CD14-positive monocyte (primary cell): ENCODE results near the gene RNF141. TPM values are rescaled to one million over a fixed set of nuclear protein-coding genes. Genes with fewer than 3 reads are reported as not detected.
A peak's percentile ranks its signal among the peaks of the same experiment; 100 is the strongest.

Experiments used
- DNase-seq, 3 donors: peaks; one replicate each; pipeline ENCODE4 v3.0.0-alpha.2; 2011 to 2022
- H2AFZ ChIP-seq: 2 replicates; pipeline ENCODE4 v1.6.0; 2012; ENCODE audit warnings: mild to moderate bottlenecking, low read depth, low read length, inconsistent platforms; ENCODE audit not compliant: insufficient read depth, poor library complexity, severe bottlenecking
- H3K27ac ChIP-seq, 2 donors: 1 replicate in 1 of 2; 2 replicates in 1 of 2; pipeline ENCODE4 v1.5.1; 2012 to 2013; ENCODE audit warnings: low read length in 2 of 2, control low read depth in 1 of 2, inconsistent platforms in 1 of 2, low read depth in 1 of 2, mild to moderate bottlenecking in 1 of 2
- H3K27me3 ChIP-seq, 2 donors: one replicate each; pipeline versions ENCODE4 v1.6.0 to v1.6.1; 2011 to 2013; ENCODE audit warnings: low read length in 2 of 2; ENCODE audit not compliant: control insufficient read depth in 2 of 2, insufficient read depth in 2 of 2
- H3K36me3 ChIP-seq, 2 donors: replicated peaks in 1 of 2; 1 replicate in 1 of 2; 2 replicates in 1 of 2; pipeline versions ENCODE4 v1.5.1 to v1.6.1; 2012 to 2013; ENCODE audit warnings: low read length in 2 of 2, control low read depth in 1 of 2, inconsistent platforms in 1 of 2, mild to moderate bottlenecking in 1 of 2; ENCODE audit not compliant: insufficient read depth in 2 of 2, control insufficient read depth in 1 of 2
- H3K4me1 ChIP-seq, 2 donors: 1 replicate in 1 of 2; 2 replicates in 1 of 2; pipeline versions ENCODE4 v1.5.1 to v1.6.1; 2012 to 2013; ENCODE audit warnings: low read length in 2 of 2, control low read depth in 1 of 2, inconsistent platforms in 1 of 2, mild to moderate bottlenecking in 1 of 2, moderate library complexity in 1 of 2; ENCODE audit not compliant: insufficient read depth in 2 of 2, control insufficient read depth in 1 of 2
- H3K4me2 ChIP-seq: replicated peaks from 2 replicates; pipeline ENCODE3; 2012; ENCODE audit warnings: low read length, moderate library complexity, mild to moderate bottlenecking; ENCODE audit not compliant: poor library complexity, severe bottlenecking; ENCODE audit errors: extremely low read depth
- H3K4me3 ChIP-seq, 3 experiments: fragments of 200-600 bp in 1 of 3; sonication (generic) in 1 of 3; replicated peaks in 1 of 3; 1 replicate in 2 of 3; 2 replicates in 1 of 3; pipeline ENCODE4 v1.5.1; 2011 to 2013; ENCODE audit warnings: low read length in 3 of 3, mild to moderate bottlenecking in 3 of 3, control low read depth in 2 of 3, low read depth in 2 of 3, inconsistent platforms in 1 of 3, moderate library complexity in 1 of 3
- H3K79me2 ChIP-seq: 2 replicates; pipeline ENCODE4 v1.6.0; 2012; ENCODE audit warnings: mild to moderate bottlenecking, control low read depth, inconsistent platforms, low read length, moderate library complexity; ENCODE audit not compliant: insufficient read depth
- H3K9ac ChIP-seq: 2 replicates; pipeline ENCODE4 v1.6.0; 2017; ENCODE audit warnings: low read length, mild to moderate bottlenecking; ENCODE audit not compliant: insufficient read depth, poor library complexity, severe bottlenecking
- H3K9me3 ChIP-seq, 2 donors: replicated peaks in 1 of 2; 1 replicate in 1 of 2; 2 replicates in 1 of 2; pipeline versions ENCODE4 v1.5.1 to v1.6.1; 2012 to 2013; ENCODE audit warnings: low read length in 2 of 2, control low read depth in 1 of 2; ENCODE audit not compliant: control insufficient read depth in 1 of 2, insufficient read depth in 1 of 2
- H4K20me1 ChIP-seq: 2 replicates; pipeline ENCODE4 v1.6.0; 2012; ENCODE audit warnings: mild to moderate bottlenecking, low read length, control low read depth, moderate library complexity; ENCODE audit not compliant: insufficient read depth
- H3K27ac Mint-ChIP-seq, 7 donors: one replicate each; pipeline ENCODE4 v1.8.0; 2020; ENCODE audit warnings: mild to moderate bottlenecking in 7 of 7, mixed read lengths in 7 of 7, moderate library complexity in 6 of 7, inconsistent platforms in 2 of 7
- H3K27me3 Mint-ChIP-seq, 3 donors: one replicate each; pipeline ENCODE4 v1.8.0; 2021 to 2022; ENCODE audit warnings: low read depth in 3 of 3, mild to moderate bottlenecking in 3 of 3, mixed read lengths in 3 of 3, moderate library complexity in 3 of 3, inconsistent platforms in 1 of 3
- H3K36me3 Mint-ChIP-seq, 2 donors: one replicate each; pipeline ENCODE4 v1.8.0; 2020; ENCODE audit warnings: mixed read lengths in 2 of 2, inconsistent platforms in 1 of 2, mild to moderate bottlenecking in 1 of 2
- H3K4me1 Mint-ChIP-seq: one replicate; pipeline ENCODE4 v1.8.0; 2020; ENCODE audit warnings: mild to moderate bottlenecking, mixed read lengths
- H3K4me3 Mint-ChIP-seq, 2 donors: one replicate each; pipeline ENCODE4 v1.8.0; 2020; ENCODE audit warnings: mild to moderate bottlenecking in 2 of 2, mixed read lengths in 2 of 2, moderate library complexity in 1 of 2
- H3K9me3 Mint-ChIP-seq, 7 donors: one replicate each; pipeline ENCODE4 v1.8.0; 2020 to 2022; ENCODE audit warnings: mixed read lengths in 7 of 7, mild to moderate bottlenecking in 6 of 7, moderate library complexity in 6 of 7, inconsistent platforms in 2 of 7
- WGBS: methylation state at CpG from one replicate; pipeline ENCODE4 v1.1.5; 2013; ENCODE audit warnings: missing lambda C conversion rate; ENCODE audit not compliant: insufficient coverage; 5-methylcytosine and 5-hydroxymethylcytosine counted together
- intact Hi-C, 2 donors: fragments of 100-400 bp; cut with micrococcal nuclease; formaldehyde crosslinking; loops; one replicate each; pipeline versions ENCODE4 v1.15.0 to v1.15.1; 2023
- polyA plus RNA-seq, 3 donors: library from polyadenylated mRNA; depleted of rRNA in 1 of 3; unstranded in 2 of 3; stranded (reverse) in 1 of 3; fragments of 300-500 nt in 2 of 3; fragments of >200 nt in 1 of 3; fragmentation: Illumina TruSeq in 2 of 3; gene quantifications; 1 replicate in 2 of 3; 2 replicates in 1 of 3; pipeline ENCODE4 v1.2.3, GENCODE V29; 2012 to 2021
- TF ChIP-seq, protein P1 (sequence below): fragments of 200-600 bp; IDR thresholded peaks from one replicate; pipeline ENCODE4 v1.8.0; 2022; ENCODE audit warnings: antibody characterized with exemption, mild to moderate bottlenecking

The RNF141 gene
- polyA plus RNA-seq, 3 donors, result 19.7 to 114 (median 98.3) TPM

DNA sequence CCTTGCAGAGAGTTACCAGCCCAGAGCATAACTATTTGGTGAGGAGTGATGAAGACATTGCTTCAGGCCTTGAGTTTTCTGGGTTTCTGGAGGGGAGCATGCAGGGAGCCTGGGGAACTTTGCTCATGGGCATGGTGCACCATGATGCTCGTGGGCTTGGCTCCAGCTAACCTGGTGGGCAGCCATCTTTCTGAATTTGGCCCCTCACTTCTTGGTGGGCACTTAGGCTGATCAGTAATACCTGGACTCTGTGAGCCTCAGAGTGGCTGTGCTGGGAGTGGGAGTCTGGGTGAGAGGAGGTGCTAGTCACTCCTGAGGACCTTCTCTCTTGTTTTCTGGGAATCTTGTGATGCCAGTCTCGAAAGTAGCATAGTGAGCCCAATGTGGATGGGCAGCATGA lies 55.3 kb downstream of the RNF141 start:
- Mint-ChIP-seq H3K27me3 (no peaks in the 10 kb centered on the region), H3K27ac (peak overlapping the region in 1 of 7 donors; percentile 75), H3K4me3 (no peak overlapping the region), H3K4me1 (peaks cover 11% of the 10 kb centered on the region), H3K36me3 (peaks cover 90 to 100% of the 10 kb centered on the region in 2 donors), H3K9me3 (peaks cover 0 to 2% (median 0%) of the 10 kb centered on the region in 7 donors)
- H3K27ac ChIP-seq, result no peak overlapping the region
- no peaks in the 10 kb centered on the region for H3K9me3 ChIP-seq
- no peak overlapping the region for H3K4me3 ChIP-seq
- no peaks in the 10 kb centered on the region for H3K4me1 ChIP-seq
- no peak overlapping the region for H3K9ac ChIP-seq
- WGBS, result 44% methylated on average over 2 of the region's 2 CpGs
- DNase-seq, result no peak
- no peaks in the 10 kb centered on the region for H3K27me3 ChIP-seq
- TF ChIP-seq, protein P1, sequence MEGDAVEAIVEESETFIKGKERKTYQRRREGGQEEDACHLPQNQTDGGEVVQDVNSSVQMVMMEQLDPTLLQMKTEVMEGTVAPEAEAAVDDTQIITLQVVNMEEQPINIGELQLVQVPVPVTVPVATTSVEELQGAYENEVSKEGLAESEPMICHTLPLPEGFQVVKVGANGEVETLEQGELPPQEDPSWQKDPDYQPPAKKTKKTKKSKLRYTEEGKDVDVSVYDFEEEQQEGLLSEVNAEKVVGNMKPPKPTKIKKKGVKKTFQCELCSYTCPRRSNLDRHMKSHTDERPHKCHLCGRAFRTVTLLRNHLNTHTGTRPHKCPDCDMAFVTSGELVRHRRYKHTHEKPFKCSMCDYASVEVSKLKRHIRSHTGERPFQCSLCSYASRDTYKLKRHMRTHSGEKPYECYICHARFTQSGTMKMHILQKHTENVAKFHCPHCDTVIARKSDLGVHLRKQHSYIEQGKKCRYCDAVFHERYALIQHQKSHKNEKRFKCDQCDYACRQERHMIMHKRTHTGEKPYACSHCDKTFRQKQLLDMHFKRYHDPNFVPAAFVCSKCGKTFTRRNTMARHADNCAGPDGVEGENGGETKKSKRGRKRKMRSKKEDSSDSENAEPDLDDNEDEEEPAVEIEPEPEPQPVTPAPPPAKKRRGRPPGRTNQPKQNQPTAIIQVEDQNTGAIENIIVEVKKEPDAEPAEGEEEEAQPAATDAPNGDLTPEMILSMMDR, result no peak
- no peak overlapping the region for H3K4me2 ChIP-seq
- H2AFZ ChIP-seq, result no peak overlapping the region
- peaks cover 92 to 100% of the 10 kb centered on the region in 2 donors for H3K36me3 ChIP-seq
- intact Hi-C loops, result no loop called here
- H4K20me1 ChIP-seq, result peaks cover 57% of the 10 kb centered on the region
- H3K79me2 ChIP-seq, result peaks cover 3% of the 10 kb centered on the region

DNA sequence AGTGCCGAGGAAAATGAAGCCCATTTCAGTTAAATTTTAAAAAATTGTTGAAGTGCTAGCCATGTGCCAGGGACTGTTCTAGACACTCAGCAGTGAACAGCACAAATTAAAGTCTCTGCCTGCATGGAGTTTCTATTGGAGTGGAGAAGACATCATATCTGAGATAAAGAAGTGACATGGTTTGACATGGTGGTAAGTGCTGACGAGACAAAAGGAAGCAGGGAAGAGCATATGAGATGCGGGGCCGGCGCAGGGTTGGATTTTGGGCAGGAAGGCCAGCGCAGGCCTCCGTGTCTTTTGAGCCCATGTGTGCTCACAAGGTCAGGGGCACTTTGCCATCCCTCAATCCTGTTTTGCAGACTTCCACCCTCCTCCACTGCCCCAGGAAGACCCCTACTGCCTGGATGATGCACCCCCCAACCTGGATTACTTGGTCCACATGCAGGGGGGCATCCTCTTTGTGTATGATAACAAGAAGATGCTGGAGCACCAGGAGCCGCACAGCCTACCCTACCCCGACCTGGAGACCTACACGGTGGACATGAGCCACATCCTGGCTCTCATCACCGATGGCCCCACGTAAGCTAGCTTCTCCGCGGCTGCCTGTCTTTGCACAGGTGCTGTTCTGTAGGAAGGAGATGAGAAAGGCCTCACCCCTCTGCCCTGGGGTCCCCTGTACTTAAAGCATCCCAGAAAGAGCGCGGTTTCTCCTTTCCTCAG lies 56.4 kb downstream of the RNF141 start:
- Histone ChIP-seq H2AFZ (no peak overlapping the region), H4K20me1 (peaks cover 57% of the 10 kb centered on the region), H3K36me3 (peaks cover 96 to 100% of the 10 kb centered on the region in 2 donors), H3K4me1 (no peaks in the 10 kb centered on the region), H3K27me3 (no peaks in the 10 kb centered on the region), H3K27ac (no peak overlapping the region), H3K4me2 (no peak overlapping the region), H3K9ac (no peak overlapping the region), H3K9me3 (no peaks in the 10 kb centered on the region), H3K79me2 (peaks cover 7% of the 10 kb centered on the region), H3K4me3 (no peak overlapping the region)
- DNase-seq, result no peak
- 100% methylated on average over 3 of the region's 16 CpGs for WGBS
- TF ChIP-seq, protein P1, result no peak
- Mint-ChIP-seq H3K36me3 (peaks cover 87 to 100% of the 10 kb centered on the region in 2 donors), H3K27ac (peak overlapping the region in 2 of 7 donors; percentile 2 to 11), H3K27me3 (no peaks in the 10 kb centered on the region), H3K9me3 (peaks cover 0 to 1% (median 0%) of the 10 kb centered on the region in 7 donors), H3K4me3 (no peak overlapping the region), H3K4me1 (peaks cover 3% of the 10 kb centered on the region)
- intact Hi-C loops, result no loop called here
